GM18519 (cell line): Measurements from ENCODE around the gene CACNG3.
"Not testable (repeated sequence)": the region's sequence is repeated elsewhere in the genome, so short reads cannot be mapped to it uniquely, and the experiment has no call there.

Experiments
- ATAC-seq: cut with Tn5 transposase; IDR thresholded peaks from one replicate; pipeline ENCODE4 v1.9.1; 2021; ENCODE audit warnings: mild to moderate bottlenecking, moderate library complexity; ENCODE audit not compliant: unreplicated experiment, low FRiP score

The CACNG3 gene

DNA sequence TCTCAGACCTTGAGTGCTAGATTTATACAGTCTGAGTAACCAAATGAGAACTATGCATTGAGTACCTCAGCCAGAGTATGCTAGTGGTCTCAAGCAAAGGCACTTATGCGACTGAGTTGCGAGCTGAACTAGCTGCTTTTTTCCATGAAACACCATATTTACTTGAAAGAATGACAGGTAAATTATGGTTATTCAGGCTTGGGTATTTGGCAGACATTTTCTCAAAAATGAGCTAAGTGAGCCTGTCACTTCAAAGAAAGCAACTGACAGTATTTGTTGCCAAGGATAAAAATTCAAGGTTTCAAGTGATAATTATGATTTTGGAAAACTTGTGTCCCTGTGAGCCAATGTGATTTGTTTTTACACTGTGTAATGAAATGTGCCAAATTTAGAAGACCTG lies 19.3 kb downstream of the CACNG3 start:
- ATAC-seq, result no peak

DNA sequence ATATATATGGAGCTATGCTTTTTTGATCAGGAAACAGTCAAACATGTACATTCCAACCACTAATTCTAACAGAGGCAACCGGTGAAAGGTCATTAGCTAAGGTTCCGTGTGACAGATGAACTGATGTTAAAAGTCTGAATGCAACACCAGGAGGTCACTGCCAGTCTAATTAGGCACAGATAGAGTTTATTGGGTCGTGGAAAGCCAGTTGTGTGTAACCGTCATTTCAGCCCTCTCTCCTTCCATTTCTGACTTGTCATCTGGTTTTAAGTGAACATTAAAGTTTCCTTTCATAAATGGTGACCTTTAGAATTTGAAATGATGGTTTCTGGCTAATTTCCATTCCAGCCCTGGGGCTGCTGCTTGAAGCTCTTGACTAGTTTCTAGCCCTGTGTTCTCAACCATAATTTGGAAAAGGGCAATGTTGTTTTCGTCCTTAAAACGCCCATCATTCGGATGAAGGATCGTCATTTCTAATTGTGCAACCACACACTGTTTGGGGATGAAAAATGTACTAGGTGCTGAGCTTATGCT lies 23.9 kb downstream of the CACNG3 start:
- ATAC-seq, result no peak

DNA sequence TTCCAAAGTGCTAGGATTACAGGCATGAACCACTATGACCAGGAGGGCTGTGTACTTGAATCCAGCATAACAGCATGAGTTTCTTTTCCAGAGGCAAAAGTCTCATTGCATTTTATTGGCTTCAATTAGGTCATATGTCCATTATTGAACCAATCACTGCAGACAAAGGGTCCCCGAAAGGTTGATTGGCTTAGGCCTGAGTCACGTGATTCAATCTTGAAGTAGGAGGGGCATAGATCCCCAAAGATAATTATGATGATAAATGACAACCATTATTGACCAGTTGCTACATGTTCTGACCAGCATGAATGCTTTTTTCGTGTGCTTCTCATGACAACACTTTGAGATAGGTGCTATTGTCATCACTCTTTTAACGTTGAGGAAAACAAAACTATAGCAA lies 25.3 kb downstream of the CACNG3 start:
- no peak for ATAC-seq

DNA sequence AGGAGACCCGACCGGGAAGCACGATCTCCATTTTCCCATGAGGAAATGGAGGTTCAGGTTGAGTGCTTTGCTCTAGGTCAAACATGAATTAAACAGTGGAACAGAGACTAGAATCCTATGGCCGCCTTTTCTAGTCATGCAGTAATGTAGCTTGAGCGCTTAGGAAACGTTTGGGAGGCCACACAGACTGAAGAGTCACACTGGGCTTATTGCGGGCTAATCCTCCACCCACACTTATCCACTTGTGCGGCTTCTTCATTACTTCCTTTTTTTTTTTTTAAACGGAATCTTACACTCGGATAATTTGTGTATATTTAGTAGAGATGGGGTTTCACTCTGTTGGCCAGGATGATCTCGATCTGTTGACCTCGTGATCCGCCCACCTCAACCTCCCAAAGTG lies 26.0 kb downstream of the CACNG3 start:
- no peak for ATAC-seq

DNA sequence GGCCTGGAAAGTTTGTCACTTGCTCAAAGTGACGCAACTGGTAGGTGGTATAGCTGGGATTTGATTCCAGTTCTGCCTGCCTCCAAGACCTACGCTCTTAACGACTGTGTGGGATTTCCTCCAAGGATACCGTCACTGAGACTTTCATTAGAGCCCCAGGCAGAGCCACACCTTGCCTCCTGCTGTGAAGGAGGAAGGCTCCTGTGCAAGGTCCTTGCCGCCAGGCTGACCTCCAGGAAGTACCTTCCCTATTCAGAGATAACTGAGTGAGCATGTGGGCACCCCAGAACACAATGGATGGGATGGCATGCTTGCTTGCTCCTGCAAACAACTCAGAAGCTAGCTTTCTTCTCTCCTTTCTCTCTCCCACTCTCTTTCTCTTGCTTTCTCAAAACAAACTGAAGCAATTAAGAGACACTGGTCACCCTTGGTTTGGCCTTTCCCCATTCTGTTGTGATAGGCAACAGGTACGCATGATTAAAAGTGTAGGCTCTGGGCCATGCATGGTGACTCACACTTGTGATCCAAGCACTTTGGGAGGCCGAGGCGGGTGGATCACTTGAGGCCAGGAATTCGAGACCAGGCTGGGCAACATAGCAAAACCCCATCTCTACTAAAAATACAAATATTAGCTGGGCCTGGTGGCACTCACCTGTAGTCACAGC lies 30.7 kb downstream of the CACNG3 start:
- ATAC-seq, result no peak

DNA sequence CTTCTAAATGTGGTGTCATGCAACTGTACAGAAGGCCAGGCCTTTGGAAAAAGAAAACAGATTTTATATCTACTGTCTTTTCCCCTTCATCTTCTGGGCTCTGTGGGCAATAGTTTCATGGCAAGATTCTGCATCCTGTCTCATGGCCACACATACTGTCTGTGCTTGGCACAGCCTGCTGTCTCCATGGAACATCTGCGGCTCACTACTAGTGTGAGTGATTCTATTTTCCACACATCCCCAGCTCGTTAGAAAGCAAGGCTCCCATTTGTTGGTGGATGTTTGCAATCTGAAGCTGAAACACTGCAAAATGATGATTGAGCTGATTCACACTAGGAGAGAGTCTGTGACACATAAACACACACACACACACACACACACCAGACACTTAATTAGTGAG lies 32.4 kb downstream of the CACNG3 start:
- ATAC-seq, result no peak

DNA sequence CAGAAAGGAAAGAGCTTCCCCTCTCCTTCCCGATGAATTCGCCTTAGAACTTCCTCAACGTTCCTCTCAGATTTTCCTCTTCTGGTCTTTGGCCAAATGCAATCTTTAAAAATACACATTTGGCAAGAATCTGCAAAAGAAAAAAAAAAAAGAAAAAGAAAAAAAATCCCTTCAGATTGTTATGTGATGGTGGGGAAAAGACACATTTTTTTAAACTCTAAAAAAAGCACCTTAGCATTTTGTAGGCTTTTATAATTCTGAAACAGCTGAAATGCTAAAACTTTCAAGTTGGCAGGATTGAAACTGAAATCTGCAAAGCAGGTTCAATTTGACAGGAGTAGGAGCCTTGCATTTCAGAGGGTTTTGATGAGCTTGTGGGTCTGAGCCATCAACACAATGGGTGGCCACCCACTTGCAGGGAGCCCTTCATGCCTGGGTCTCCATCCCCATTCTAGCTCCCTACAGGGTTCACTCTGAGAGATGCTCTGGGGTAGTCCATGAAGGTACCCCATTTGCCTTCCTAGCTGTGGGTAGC lies 33.1 kb downstream of the CACNG3 start:
- no peak for ATAC-seq

DNA sequence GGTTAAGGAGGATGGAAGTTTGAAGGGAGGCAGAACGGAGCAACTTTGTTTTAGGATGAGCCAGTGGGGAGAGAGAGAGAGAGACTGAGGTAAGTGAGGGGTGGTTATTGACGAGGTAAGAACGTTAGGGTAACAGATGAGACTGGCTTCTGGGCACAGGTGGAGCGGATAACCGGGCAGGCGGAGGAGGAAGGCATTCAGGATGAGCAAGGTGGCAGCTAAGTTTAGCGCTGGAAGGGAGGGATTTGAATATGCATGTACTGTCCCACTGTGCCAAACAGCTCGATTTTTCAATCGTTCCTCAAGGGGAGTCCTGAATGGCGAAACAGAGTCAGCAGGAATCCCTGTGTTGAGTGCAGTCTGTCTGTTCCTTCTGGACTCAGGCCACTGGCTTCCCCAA lies 35.8 kb downstream of the CACNG3 start:
- ATAC-seq, result no peak

DNA sequence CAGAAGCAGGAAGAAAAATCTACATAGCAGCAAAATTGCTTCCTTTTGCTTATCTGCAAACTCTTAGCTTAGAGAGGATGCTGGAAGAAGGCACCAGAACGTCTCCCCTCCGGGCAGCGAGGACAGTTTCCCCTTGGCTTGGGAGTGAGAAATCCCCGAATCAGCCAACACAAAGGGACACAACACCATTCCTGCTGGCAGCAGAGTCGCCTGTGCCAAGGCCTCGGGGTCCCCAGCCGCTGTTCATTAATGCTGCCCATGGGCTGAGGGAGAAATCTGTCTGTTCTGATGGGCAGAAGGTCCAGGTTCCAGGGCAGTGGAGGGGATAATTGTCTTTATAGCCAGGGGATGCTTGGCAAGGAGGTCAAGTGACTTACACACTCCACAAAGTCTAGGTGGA lies 38.0 kb downstream of the CACNG3 start:
- no peak for ATAC-seq

DNA sequence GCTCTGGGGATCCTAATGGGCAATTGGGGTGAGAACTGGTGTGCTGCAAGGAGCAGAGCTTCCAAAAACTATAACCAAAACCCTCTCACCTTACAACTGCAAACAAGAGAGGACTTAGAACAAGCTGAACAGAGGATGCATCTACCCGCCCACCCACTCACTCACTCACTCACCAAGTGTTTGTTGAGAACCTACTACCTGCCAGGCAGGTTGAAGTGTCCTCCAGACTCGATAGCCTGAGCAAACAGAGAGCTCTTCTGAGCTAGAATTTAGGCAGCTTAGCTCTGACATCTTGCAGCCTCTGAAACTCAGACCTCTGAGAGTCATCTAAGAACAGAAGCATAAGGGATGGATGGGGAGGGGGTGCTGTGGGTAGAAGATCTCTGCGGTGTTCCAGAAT lies 41.2 kb downstream of the CACNG3 start:
- no peak for ATAC-seq

DNA sequence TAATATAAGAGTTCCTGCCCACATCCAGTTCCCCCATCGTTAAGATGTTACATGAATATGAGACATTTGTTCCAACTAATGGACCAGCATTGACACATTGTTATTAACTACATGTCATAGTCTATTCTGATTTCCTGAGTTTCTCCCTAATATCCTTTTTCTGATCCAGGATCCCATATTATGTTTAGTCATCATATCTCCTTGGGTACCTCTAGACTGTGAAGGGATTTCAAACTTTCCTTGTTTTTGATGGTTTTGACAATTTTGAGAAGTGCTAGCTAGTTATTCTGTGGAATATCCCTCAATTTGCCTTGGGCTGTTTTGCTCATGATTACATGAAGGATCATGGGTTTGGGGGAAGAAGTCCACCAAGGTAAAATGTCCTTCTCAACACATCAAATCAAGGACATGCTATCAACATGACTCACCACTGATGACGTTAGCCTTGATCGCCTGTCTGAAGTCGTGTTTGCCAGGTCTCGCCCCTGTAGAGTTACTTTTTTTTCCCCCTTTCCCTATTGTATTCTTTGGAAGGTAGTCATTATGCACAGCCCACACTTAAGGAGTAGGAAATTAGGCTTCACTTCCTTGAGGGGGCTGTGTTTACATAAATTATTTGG lies 42.5 kb downstream of the CACNG3 start:
- ATAC-seq, result no peak

DNA sequence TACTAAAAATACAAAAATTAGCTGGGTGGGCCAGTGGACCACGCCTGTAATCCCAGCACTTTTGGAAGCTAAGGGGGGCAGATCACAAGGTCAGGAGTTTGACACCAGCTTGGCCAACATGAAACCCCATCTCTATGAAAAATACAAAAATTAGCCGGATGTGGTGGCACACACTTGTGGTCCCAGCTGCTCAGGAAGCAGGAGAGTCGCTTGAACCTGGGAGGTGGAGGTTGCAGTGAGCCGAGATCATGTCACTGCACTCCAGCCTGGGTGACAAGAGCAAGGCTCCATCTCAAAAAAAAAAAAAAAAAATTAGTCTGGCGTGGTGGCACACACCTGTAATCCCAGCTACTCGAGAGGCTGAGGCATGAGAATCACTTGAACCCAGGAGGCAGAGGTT lies 44.6 kb downstream of the CACNG3 start:
- ATAC-seq, result not testable (repeated sequence)

DNA sequence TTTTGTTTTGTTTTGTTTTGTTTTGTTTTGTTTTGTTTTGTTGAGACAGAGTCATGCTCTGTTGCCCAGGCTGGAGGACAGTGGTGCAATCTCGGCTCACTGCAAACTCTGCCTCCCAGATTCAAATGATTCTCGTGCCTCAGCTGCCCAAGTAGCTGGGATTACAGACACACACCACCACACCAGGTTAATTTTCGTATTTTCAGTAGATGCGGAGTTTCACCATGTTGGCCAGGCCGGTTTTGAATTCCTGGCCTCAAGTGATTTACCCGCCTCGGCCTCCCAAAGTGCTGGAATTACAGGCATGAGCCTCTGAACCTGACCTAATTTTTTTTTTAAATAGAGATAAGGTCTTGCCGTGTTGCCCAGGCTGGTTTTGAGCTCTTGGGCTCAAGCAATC lies 46.5 kb downstream of the CACNG3 start:
- no peak for ATAC-seq

DNA sequence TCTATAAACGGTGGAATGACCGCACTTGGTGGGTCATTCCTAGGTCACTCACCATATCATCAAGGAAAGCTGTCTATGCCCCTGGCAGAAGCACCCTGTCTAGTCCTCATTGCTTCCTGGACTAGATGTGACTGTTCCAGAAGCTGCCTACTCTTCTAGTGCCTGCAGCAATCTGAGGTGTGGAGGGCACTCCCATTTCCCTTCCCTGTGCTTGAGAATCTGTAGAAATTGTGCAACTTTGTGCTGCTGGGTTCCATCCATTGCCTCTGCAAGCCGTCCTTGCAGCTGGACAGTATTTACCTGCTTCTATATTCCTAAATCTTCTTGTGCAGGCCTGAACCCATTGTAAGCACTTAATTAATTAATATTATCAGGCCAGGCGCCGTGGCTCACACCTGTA lies 52.1 kb downstream of the CACNG3 start:
- ATAC-seq, result no peak

DNA sequence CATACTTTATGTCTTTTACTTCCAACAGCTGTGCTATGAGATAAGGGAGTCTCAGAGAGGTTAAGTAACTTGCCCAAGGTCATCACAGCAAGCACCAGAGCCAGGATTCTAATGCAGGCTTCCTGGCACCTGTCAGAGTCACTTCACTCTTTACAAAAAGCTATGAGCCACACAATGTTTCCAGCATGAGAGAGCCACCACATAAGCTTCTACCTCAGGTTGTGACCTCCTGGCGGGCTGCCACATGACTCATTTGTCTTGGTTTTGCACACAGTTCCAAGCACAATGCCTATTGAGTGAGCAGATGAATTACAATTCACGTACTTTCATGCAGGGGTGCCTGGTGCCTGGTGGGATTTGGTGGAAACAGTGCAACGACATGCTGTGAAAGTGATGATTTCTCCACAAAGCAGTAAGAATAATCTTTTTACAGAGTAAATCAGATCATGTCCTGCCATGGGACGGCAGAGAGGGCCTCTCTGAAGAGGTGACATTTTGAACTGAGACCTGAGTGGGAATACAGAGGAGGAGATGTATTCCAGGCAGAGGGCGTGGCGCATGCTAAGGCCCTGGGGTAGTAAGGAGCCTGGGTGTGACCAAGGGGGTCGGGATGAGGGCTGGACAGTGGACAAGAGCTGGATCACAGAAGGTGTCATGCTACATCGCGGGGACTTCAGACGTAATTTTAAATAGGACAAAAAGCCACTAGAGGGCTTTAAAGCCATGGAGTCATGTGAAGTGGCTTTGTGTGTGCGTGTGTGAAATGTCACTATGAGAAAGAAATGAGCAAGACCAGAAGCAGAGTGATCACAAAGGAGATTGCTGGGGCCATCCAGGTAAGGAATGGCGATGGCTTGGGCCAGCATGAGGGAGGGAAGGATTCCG lies 53.4 kb downstream of the CACNG3 start:
- no peak for ATAC-seq

DNA sequence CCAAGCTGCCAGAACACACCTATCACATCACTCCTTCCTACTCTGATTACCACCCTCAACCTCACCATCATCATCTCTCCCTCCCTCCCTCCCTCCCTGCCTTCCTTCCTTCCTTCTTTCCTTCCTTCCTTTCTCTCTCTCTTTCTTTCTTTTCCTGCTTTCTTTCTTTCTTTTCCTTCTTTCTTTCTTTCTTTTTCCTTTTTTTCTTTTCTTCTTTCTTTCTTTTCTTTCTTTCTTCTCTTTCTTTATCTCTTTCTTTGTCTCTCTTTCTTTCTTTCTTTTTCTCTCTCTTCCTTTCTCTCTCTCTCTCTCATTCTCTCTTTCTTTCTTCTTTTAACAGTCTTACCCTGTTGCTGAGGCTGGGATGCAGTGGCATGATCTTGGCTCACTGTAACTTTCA lies 59.2 kb downstream of the CACNG3 start:
- ATAC-seq, result no peak

DNA sequence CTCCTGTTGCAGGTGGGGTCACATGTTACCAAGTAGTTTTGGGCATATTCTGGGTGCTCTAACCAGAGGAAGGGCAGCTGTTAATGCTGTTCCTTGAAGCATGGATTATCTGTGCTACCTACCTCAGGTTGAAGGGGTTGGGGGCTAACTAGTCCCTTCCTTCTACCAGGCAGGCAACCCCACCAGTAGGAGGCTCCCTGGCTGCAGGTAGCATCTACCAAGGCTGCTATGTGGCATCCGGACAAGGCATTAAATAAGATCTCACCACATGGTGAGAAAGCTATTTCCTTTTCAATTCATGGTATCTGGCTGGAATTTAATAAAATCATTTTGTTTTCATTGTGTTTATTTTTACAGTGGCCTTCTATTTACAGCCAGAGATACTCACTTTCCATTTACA lies 62.5 kb downstream of the CACNG3 start:
- ATAC-seq, result no peak

DNA sequence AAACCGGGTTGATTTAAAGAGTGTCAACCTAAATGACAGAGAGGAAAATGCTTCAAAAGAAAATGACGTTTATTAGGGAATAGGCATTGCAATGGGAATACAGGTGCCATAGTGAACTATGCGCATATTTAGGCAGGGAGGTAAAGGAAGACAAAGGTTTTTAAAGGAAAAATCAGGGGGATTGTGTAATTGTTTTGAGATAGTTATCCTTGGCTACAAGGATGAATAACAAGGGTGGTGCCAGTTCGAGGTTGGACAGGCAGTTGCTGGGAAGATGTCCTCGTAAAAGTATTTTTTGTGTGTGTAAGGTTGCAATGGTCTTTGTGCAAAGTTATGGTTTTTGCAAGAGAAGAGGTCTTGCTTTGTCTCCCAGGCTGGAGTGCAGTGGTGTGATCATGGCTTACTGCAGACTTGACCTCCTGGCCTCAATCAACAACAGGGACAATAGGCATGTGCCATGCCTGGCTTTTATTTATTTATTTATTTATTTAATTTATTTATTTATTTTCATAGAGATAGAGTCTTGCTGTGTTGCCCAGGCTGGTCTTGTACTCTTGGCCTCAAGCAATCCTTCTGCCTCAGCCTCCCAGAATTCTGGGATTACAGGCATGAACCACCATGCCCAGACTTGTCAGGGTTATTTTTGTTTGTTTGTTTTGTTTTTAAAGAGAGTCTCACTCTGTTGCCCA lies 63.1 kb downstream of the CACNG3 start:
- no peak for ATAC-seq

DNA sequence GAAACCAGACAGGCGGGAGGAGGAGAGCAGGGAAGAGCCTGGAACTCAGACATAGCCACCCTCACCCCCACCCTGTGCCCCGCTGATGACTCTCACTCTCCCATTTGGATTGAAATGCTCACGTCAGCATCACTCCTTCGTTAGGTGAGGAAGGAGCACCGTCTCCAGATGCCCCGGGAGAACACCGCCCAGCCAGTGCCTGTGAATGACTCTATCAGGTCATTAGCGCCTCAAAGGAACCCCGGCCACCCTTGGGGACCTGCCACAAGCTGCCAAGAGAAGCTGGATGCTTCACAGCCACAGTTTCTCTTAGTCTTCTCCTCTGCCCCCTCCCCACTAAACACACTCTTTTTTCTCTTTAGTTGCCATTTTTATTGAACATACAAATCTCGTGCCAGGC lies 66.0 kb downstream of the CACNG3 start:
- ATAC-seq, result no peak

DNA sequence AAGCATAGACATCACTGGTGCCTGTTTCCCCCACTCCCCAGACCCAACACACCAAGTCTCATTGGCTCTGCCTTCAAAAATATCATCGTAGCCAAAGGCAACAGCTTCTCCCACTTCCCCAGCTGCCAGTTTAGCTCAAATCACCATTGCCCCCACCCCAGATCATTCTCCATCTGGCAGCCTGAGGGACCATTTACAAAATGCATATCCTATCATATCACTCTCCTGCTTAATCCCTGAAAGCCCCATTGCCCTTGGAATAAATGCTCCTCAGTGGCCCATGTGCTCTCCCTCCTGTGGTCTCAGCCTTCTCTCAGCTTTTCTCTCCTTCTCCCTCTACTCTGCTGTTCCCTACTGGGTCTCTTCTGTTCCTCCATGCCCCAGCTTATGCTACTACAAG lies 68.3 kb downstream of the CACNG3 start:
- ATAC-seq, result no peak
